ENCODE measurements around the gene TTC27.

GRCh38 chr2:32702303-32703064 is 74.6 kb downstream of the TTC27 start:
- no peak for TF ChIP-seq EZH2 (IDR thresholded peaks at IDR 0.05; ENCODE audit: borderline replicate concordance, low read depth, low read length, severe bottlenecking)
- TF ChIP-seq CTCF (IDR thresholded peaks at IDR 0.05; ENCODE audit: borderline replicate concordance, extremely low read depth, low read length, poor library complexity, severe bottlenecking), result no peak

Measured in DND-41 (cell line).